ENCODE measurements around the gene CKS2. TPM values are rescaled to one million over a fixed set of nuclear protein-coding genes. Genes with fewer than 3 reads are reported as not detected.

CKS2 gene
- total RNA-seq, 1 donor from 2014 or later: 69.9 TPM

DNA sequence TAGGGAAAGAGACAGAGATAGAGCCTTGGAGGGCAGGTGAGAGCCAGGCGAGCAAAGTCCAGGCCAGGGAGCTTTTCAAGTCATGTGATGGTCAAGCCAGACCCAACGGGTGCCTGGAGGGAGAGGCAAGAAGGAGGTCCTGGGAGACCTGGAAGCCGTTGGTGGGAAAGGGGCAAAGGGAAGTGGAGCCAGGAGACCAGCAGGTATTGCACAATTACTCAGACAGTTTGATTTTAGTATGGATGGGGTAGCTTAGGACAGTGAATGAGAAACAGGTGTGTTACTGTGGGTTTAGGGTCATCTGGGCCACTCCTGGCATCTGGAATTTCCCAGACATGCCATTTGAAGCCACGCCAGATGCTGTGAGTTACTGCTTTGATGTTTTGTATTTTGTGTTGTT lies 12.4 kb downstream of the CKS2 start:
- no peak overlapping the region for H3K27ac ChIP-seq (ENCODE audit: low read depth, low read length)
- FAIRE-seq (no peak), DNase-seq (ENCODE audit: low read depth) (no peak)
- no peak overlapping the region for H3K4me2 ChIP-seq (ENCODE audit: low read length)
- no peak overlapping the region for H3K9ac ChIP-seq (ENCODE audit: low read length)
- Mint-ChIP-seq H3K4me3 (ENCODE audit: unreplicated experiment) (no peak overlapping the region), H3K36me3 (ENCODE audit: low read depth, unreplicated experiment) (peaks cover 3% of the 10 kb centered on the region), H3K27me3 (ENCODE audit: low read depth, unreplicated experiment) (no peaks in the 10 kb centered on the region), H3K9me3 (ENCODE audit: unreplicated experiment) (no peaks in the 10 kb centered on the region), H3K27ac (ENCODE audit: unreplicated experiment) (no peak overlapping the region), H3K4me1 (ENCODE audit: low read depth, unreplicated experiment) (peaks cover 10% of the 10 kb centered on the region)
- TF ChIP-seq, protein P1, sequence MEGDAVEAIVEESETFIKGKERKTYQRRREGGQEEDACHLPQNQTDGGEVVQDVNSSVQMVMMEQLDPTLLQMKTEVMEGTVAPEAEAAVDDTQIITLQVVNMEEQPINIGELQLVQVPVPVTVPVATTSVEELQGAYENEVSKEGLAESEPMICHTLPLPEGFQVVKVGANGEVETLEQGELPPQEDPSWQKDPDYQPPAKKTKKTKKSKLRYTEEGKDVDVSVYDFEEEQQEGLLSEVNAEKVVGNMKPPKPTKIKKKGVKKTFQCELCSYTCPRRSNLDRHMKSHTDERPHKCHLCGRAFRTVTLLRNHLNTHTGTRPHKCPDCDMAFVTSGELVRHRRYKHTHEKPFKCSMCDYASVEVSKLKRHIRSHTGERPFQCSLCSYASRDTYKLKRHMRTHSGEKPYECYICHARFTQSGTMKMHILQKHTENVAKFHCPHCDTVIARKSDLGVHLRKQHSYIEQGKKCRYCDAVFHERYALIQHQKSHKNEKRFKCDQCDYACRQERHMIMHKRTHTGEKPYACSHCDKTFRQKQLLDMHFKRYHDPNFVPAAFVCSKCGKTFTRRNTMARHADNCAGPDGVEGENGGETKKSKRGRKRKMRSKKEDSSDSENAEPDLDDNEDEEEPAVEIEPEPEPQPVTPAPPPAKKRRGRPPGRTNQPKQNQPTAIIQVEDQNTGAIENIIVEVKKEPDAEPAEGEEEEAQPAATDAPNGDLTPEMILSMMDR (IDR thresholded peaks at IDR 0.05; ENCODE audit: insufficient read depth, low read depth, low read length): no peak
- no peak for TF ChIP-seq EZH2 (IDR thresholded peaks at IDR 0.05; ENCODE audit: insufficient read depth, low read length)
- peaks cover 31% of the 10 kb centered on the region for H4K20me1 ChIP-seq (ENCODE audit: insufficient read depth, low read length)
- H3K36me3 ChIP-seq (ENCODE audit: insufficient read depth, low read length): peaks cover 5% of the 10 kb centered on the region
- peaks cover 63% of the 10 kb centered on the region for H3K79me2 ChIP-seq (ENCODE audit: insufficient read depth, low read length)
- no peak overlapping the region for H3K4me3 ChIP-seq (ENCODE audit: insufficient read depth, low read depth, low read length)
- H2AFZ ChIP-seq (ENCODE audit: low read depth, low read length): no peak overlapping the region
- no peaks in the 10 kb centered on the region for H3K9me3 ChIP-seq (ENCODE audit: insufficient read depth, low read depth, low read length)
- no peaks in the 10 kb centered on the region for H3K27me3 ChIP-seq (ENCODE audit: insufficient read depth, low read length)
- peaks cover 7% of the 10 kb centered on the region for H3K4me1 ChIP-seq (ENCODE audit: insufficient read depth, low read length)

DNA sequence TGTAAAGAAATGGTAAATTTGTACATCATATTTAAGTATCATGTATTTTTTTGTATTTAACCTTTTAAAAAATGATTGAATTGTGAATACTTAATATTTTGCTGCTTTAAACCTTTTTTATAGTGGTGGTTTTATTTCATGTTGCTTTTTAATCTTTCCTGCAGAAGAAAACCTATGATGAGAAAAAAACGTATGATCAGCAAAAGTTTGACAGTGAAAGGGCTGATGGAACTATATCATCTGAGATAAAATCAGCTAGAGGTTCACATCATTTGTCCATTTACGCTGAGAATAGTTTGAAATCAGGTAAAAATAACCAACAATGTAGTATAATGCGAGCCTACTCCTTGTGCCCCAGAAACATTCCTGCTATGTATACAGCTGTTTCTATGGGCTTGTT lies 14.7 kb downstream of the CKS2 start:
- no peak overlapping the region for H3K4me3 Mint-ChIP-seq (ENCODE audit: unreplicated experiment)
- H3K27ac Mint-ChIP-seq (ENCODE audit: unreplicated experiment): no peak overlapping the region
- no peaks in the 10 kb centered on the region for H3K27me3 Mint-ChIP-seq (ENCODE audit: low read depth, unreplicated experiment)
- no peaks in the 10 kb centered on the region for H3K9me3 Mint-ChIP-seq (ENCODE audit: unreplicated experiment)
- Histone ChIP-seq H4K20me1 (ENCODE audit: insufficient read depth, low read length) (peaks cover 42% of the 10 kb centered on the region), H3K4me3 (ENCODE audit: insufficient read depth, low read depth, low read length) (no peak overlapping the region), H3K9ac (ENCODE audit: low read length) (no peak overlapping the region), H3K27ac (ENCODE audit: low read depth, low read length) (no peak overlapping the region), H3K79me2 (ENCODE audit: insufficient read depth, low read length) (peaks cover 50% of the 10 kb centered on the region), H3K27me3 (ENCODE audit: insufficient read depth, low read length) (no peaks in the 10 kb centered on the region), H3K4me2 (ENCODE audit: low read length) (no peak overlapping the region), H3K4me1 (ENCODE audit: insufficient read depth, low read length) (no peaks in the 10 kb centered on the region), H3K9me3 (ENCODE audit: insufficient read depth, low read depth, low read length) (no peaks in the 10 kb centered on the region), H3K36me3 (ENCODE audit: insufficient read depth, low read length) (peaks cover 20% of the 10 kb centered on the region), H2AFZ (ENCODE audit: low read depth, low read length) (no peak overlapping the region)
- TF ChIP-seq EZH2 (IDR thresholded peaks at IDR 0.05; ENCODE audit: insufficient read depth, low read length): no peak
- TF ChIP-seq, protein P1 (IDR thresholded peaks at IDR 0.05; ENCODE audit: insufficient read depth, low read depth, low read length): no peak
- DNase-seq (ENCODE audit: low read depth) (no peak), FAIRE-seq (no peak)
- peaks cover 5% of the 10 kb centered on the region for H3K4me1 Mint-ChIP-seq (ENCODE audit: low read depth, unreplicated experiment)
- H3K36me3 Mint-ChIP-seq (ENCODE audit: low read depth, unreplicated experiment): peaks cover 8% of the 10 kb centered on the region

DNA sequence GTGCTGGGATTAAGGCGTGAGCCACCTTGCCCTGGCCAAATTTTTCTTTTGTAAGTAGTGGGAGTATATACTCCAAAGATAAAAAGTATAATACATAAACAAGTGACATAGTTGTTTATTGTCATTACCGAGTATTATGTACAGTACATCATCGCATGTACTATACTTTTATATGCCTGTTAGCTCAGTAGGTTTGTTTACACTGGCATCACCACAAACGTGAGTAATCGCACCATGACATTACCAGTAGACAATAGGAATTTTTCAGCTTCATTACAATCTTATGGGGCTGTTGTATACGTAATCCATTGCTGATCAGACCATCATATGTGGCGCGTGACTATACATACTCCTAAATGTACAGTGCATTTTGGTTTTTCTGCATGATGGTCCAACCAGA lies 17.1 kb downstream of the CKS2 start:
- no peak for TF ChIP-seq EZH2 (IDR thresholded peaks at IDR 0.05; ENCODE audit: insufficient read depth, low read length)
- TF ChIP-seq, protein P1 (IDR thresholded peaks at IDR 0.05; ENCODE audit: insufficient read depth, low read depth, low read length): no peak
- Mint-ChIP-seq H3K4me1 (ENCODE audit: low read depth, unreplicated experiment) (peaks cover 5% of the 10 kb centered on the region), H3K27me3 (ENCODE audit: low read depth, unreplicated experiment) (no peaks in the 10 kb centered on the region), H3K4me3 (ENCODE audit: unreplicated experiment) (no peak overlapping the region), H3K9me3 (ENCODE audit: unreplicated experiment) (no peaks in the 10 kb centered on the region), H3K36me3 (ENCODE audit: low read depth, unreplicated experiment) (peaks cover 10% of the 10 kb centered on the region), H3K27ac (ENCODE audit: unreplicated experiment) (no peak overlapping the region)
- H4K20me1 ChIP-seq (ENCODE audit: insufficient read depth, low read length): peaks cover 36% of the 10 kb centered on the region
- no peak overlapping the region for H2AFZ ChIP-seq (ENCODE audit: low read depth, low read length)
- H3K36me3 ChIP-seq (ENCODE audit: insufficient read depth, low read length): peaks cover 29% of the 10 kb centered on the region
- no peak overlapping the region for H3K4me3 ChIP-seq (ENCODE audit: insufficient read depth, low read depth, low read length)
- DNase-seq (ENCODE audit: low read depth) (peak; percentile 20), FAIRE-seq (no peak)
- no peaks in the 10 kb centered on the region for H3K27me3 ChIP-seq (ENCODE audit: insufficient read depth, low read length)
- H3K79me2 ChIP-seq (ENCODE audit: insufficient read depth, low read length): peaks cover 29% of the 10 kb centered on the region
- H3K27ac ChIP-seq (ENCODE audit: low read depth, low read length): no peak overlapping the region
- no peak overlapping the region for H3K9ac ChIP-seq (ENCODE audit: low read length)
- no peak overlapping the region for H3K4me2 ChIP-seq (ENCODE audit: low read length)
- H3K9me3 ChIP-seq (ENCODE audit: insufficient read depth, low read depth, low read length): no peaks in the 10 kb centered on the region
- no peaks in the 10 kb centered on the region for H3K4me1 ChIP-seq (ENCODE audit: insufficient read depth, low read length)
